Calu3 (cell line): ENCODE measurements around the gene PRKX. TPM values are rescaled to one million over a fixed set of nuclear protein-coding genes. Genes with fewer than 3 reads are reported as not detected.
A peak's percentile ranks its signal among the peaks of the same experiment; 100 is the strongest.

Source experiments
- Bru-seq: library from RNA; stranded (reverse); fragments of 400-500 nt; gene quantifications from one replicate; lab custom pipeline; 2021; lab: Mats Ljungman, UMichigan
- BruChase-seq, 2 experiments: library from RNA; stranded (reverse); fragments of 400-500 nt; gene quantifications; one replicate each; lab custom pipeline; 2021; lab: Mats Ljungman, UMichigan
- BruUV-seq: library from RNA; stranded (reverse); fragments of 400-500 nt; replicated peaks from 2 replicates; lab custom pipeline; 2021; lab: Mats Ljungman, UMichigan
- CTCF ChIA-PET: fragments of 300-600 bp; sonication (Branson Sonifier 250); formaldehyde crosslinking; loops from one replicate; lab custom pipeline; 2022; ENCODE audit warnings: antibody characterized with exemption; lab: Charles Lee
- DNase-seq: peaks from one replicate; pipeline ENCODE4 v3.0.0; 2022
- H3K27ac Mint-ChIP-seq: one replicate; pipeline ENCODE4 v1.8.0; 2022; ENCODE audit warnings: mixed read lengths; ENCODE audit not compliant: unreplicated experiment
- H3K27me3 Mint-ChIP-seq: one replicate; pipeline ENCODE4 v1.8.0; 2022; ENCODE audit warnings: mixed read lengths; ENCODE audit not compliant: unreplicated experiment
- H3K36me3 Mint-ChIP-seq: one replicate; pipeline ENCODE4 v1.8.0; 2022; ENCODE audit warnings: mild to moderate bottlenecking, moderate library complexity, mixed read lengths; ENCODE audit not compliant: insufficient read depth, unreplicated experiment
- H3K4me1 Mint-ChIP-seq: one replicate; pipeline ENCODE4 v1.8.0; 2022; ENCODE audit warnings: mild to moderate bottlenecking, low read depth, mixed read lengths; ENCODE audit not compliant: unreplicated experiment
- H3K4me3 Mint-ChIP-seq: one replicate; pipeline ENCODE4 v1.8.0; 2022; ENCODE audit warnings: mild to moderate bottlenecking, low read depth, moderate library complexity, mixed read lengths; ENCODE audit not compliant: unreplicated experiment
- H3K9me3 Mint-ChIP-seq: one replicate; pipeline ENCODE4 v1.8.0; 2022; ENCODE audit warnings: low read depth, mixed read lengths; ENCODE audit not compliant: unreplicated experiment
- intact Hi-C: fragments of 100-400 bp; cut with micrococcal nuclease; formaldehyde crosslinking; loops from one replicate; pipeline ENCODE4 v1.10.0; 2022; ENCODE audit not compliant: unreplicated experiment
- long read RNA-seq: library from polyadenylated mRNA; stranded (forward); transcript quantifications from one replicate; pipeline ENCODE4 v2.0.0, GENCODE V29; 2022
- total RNA-seq: library from RNA; stranded (reverse); gene quantifications from 2 replicates; pipeline ENCODE4 v1.2.3, GENCODE V29; 2022
- TF ChIP-seq, protein P1 (sequence below): fragments of 200-600 bp; IDR thresholded peaks from one replicate; pipeline ENCODE4 v1.8.0; 2022; ENCODE audit warnings: antibody characterized with exemption; ENCODE audit not compliant: unreplicated experiment

The PRKX gene
- total RNA-seq (23.7 and 25.7 TPM in 2 replicates), Bru-seq, nascent RNA (percentile 58 among the genes with signal in this experiment), BruChase-seq, experiment 1, labeled RNA remaining after a 6-hour chase (percentile 68 among the genes with signal in this experiment), BruChase-seq, experiment 2, labeled RNA remaining after a 2-hour chase (percentile 59 among the genes with signal in this experiment)
- long read RNA-seq, full-length matches to known transcripts = 10 of 21 reads
- long read RNA-seq, partial matches to known transcripts = 1 of 21 reads
- long read RNA-seq, other reads (novel, unspliced or antisense) = 10 of 21 reads

DNA sequence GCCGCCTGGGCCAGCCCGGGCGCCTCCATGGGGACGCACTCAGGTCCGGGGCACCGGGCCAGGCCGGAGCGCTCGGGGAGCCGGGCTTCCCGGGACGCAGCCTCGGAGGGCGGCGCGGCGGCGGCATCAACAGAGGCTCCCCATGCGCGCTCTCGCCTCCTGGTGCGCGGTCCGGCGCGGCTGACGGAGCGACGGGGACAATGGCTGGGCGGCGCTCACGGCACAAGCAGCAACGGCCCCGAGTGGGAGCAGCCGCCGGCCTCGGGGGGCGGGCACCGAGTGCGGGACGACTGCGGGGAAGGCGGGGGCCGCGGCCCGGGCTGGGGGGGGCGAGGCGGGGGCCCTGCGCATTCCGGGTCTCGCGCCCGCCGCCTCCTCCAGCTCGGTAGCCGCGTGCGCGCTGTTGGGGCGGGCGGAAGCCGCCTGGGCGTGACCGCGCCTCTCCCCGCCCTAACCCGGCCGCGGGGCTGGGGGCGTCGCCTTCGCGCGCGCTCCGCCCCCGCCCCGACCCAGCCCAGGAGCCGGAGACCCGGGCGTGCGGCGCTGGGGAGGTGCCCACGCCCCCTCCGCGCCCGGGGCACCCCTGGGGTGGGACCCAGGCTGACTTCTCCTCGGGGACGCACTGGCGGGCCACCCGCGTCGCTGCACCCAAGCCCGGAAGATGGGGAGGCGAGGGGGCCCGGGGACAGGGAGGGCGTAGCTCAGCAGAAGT lies at the start of gene PRKX:
Gene PRKX (minus strand): TSS at position 425 of the 712 bp plus-strand sequence. CDS start 396 bp downstream, at position 29.
- TF ChIP-seq, protein P1, sequence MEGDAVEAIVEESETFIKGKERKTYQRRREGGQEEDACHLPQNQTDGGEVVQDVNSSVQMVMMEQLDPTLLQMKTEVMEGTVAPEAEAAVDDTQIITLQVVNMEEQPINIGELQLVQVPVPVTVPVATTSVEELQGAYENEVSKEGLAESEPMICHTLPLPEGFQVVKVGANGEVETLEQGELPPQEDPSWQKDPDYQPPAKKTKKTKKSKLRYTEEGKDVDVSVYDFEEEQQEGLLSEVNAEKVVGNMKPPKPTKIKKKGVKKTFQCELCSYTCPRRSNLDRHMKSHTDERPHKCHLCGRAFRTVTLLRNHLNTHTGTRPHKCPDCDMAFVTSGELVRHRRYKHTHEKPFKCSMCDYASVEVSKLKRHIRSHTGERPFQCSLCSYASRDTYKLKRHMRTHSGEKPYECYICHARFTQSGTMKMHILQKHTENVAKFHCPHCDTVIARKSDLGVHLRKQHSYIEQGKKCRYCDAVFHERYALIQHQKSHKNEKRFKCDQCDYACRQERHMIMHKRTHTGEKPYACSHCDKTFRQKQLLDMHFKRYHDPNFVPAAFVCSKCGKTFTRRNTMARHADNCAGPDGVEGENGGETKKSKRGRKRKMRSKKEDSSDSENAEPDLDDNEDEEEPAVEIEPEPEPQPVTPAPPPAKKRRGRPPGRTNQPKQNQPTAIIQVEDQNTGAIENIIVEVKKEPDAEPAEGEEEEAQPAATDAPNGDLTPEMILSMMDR = no peak
- Mint-ChIP-seq H3K27me3 (no peaks in the 10 kb centered on the region), H3K4me1 (peaks cover 13% of the 10 kb centered on the region), H3K27ac (peak within 1 kb of the TSS; percentile 59), H3K4me3 (peak within 1 kb of the TSS; percentile 79), H3K9me3 (no peaks in the 10 kb centered on the region), H3K36me3 (peaks cover 16% of the 10 kb centered on the region)
- CTCF ChIA-PET = no interaction called here
- peak; percentile 68 for DNase-seq
- intact Hi-C loops = no loop called here
- BruUV-seq = no TSS peak

DNA sequence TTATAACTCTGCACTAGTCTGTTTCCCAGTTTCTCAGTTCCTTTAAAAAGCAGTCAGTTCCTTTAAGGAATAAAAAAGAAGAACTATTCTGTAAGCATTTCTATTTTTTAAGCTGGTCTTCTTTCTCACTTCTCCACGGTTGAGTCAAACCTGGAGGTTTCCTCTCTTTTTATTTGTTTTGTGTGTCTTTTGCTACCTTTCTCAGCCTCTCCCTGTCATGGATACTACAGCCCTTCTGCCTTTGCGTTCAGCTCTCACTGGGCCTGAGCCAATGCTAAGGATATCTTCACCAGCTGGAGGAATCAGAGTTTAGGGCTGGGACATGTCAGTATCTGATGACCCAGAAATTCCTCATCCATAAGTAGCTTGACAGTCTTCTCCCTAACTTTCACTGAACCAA lies 49.7 kb upstream of the PRKX start:
- CTCF ChIA-PET = no interaction called here
- DNase-seq = no peak
- H3K9me3 Mint-ChIP-seq = peaks cover 6% of the 10 kb centered on the region
- TF ChIP-seq, protein P1 = no peak
- H3K4me1 Mint-ChIP-seq = no peaks in the 10 kb centered on the region
- no TSS peak for BruUV-seq
- H3K4me3 Mint-ChIP-seq = no peak overlapping the region
- H3K27ac Mint-ChIP-seq = no peak overlapping the region
- H3K27me3 Mint-ChIP-seq = peaks cover 20% of the 10 kb centered on the region
- intact Hi-C loops = no loop called here
- H3K36me3 Mint-ChIP-seq = no peaks in the 10 kb centered on the region

DNA sequence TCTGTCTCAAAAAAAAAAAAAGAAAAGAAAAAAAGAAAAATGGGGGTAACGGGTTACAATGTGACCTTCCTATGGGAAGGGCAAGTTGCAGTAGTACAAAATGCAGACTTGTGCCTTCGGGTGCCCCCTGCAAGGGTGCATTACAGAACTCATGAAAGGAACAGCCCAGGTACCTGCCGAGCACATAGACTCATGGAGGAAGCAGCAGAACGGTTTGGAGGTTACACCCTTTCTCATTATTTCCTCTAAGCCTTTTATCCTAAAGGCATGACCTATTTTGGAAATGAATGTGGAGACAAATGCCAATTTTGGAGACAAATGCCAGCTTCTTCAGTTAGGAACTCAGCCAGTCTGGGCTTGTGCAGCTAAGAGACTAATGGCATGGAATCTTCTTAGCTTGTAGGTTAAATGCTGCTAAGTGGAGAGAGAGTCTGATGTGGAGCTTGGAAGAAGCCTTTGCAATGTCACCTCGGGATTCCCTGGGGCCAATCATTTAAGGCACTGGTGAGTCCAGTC lies 44.1 kb upstream of the PRKX start:
- intact Hi-C loops = no loop called here
- CTCF ChIA-PET = no interaction called here

DNA sequence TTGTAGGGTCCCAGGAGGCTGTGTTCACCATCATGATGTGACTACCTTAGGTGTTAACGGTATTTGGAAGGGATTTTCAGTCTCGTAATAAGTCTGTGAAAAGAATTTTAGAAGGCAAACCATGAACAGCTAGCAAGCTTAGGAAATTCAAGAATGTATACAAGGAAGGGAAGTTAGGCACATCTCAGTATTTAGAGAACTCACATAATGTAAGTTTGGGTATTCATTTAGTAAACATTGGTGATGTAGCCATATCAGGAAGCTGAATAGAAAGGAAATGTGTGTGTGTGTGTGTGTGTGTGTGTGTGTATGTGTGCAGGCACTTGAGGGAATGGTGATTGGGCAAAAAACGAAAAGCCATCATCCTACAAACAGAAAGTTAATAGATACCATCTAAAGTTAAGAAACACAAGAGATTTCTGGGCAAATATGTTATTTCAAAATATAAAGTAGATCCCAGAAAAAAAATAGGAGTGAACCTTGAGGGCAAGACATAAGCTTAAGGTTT lies 34.7 kb upstream of the PRKX start:
- CTCF ChIA-PET = no interaction called here
- Mint-ChIP-seq H3K4me1 (no peaks in the 10 kb centered on the region), H3K36me3 (peaks cover 5% of the 10 kb centered on the region), H3K4me3 (no peak overlapping the region), H3K9me3 (no peaks in the 10 kb centered on the region), H3K27ac (no peak overlapping the region), H3K27me3 (peaks cover 27% of the 10 kb centered on the region)
- intact Hi-C loops = no loop called here
- DNase-seq = no peak
- TF ChIP-seq, protein P1 = no peak
- no TSS peak for BruUV-seq

More for the DNA sequence above, 44.1 kb upstream of the PRKX start:
- BruUV-seq = no TSS peak
- peaks cover 9% of the 10 kb centered on the region for H3K27me3 Mint-ChIP-seq
- no peaks in the 10 kb centered on the region for H3K4me1 Mint-ChIP-seq
- no peaks in the 10 kb centered on the region for H3K36me3 Mint-ChIP-seq
- H3K9me3 Mint-ChIP-seq = no peaks in the 10 kb centered on the region
- no peak overlapping the region for H3K4me3 Mint-ChIP-seq
- DNase-seq = no peak
- no peak overlapping the region for H3K27ac Mint-ChIP-seq
- TF ChIP-seq, protein P1 = no peak
